MM.1S (cell line): Measurements from ENCODE around the gene HRH2.

Experiments
- DNase-seq: peaks from one replicate; pipeline ENCODE4 v3.0.0-alpha.2; 2015
- H2AFZ ChIP-seq: fragments of 300-600 bp; sonication (generic); 2 replicates; pipeline ENCODE4 v1.6.0; 2016; ENCODE audit warnings: antibody characterized with exemption, low read length
- H3F3A ChIP-seq: fragments of 300-600 bp; sonication (generic); 2 replicates; pipeline ENCODE4 v1.6.1; 2016; ENCODE audit warnings: mild to moderate bottlenecking, antibody characterized with exemption, low read length, moderate library complexity, mixed read lengths; ENCODE audit not compliant: insufficient read depth
- H3K27ac ChIP-seq: fragments of 300-600 bp; sonication (generic); 2 replicates; pipeline ENCODE4 v1.5.1; 2016; ENCODE audit warnings: mild to moderate bottlenecking, low read length
- H3K27me3 ChIP-seq: fragments of 300-600 bp; sonication (generic); replicated peaks from 2 replicates; pipeline ENCODE4 v1.6.0; 2016; ENCODE audit warnings: low read length; ENCODE audit not compliant: insufficient read depth
- H3K36me3 ChIP-seq: fragments of 300-600 bp; sonication (generic); replicated peaks from 2 replicates; pipeline ENCODE4 v1.6.1; 2016; ENCODE audit warnings: mild to moderate bottlenecking, low read length, mixed read lengths; ENCODE audit not compliant: insufficient read depth
- H3K4me1 ChIP-seq: fragments of 300-600 bp; sonication (generic); 2 replicates; pipeline ENCODE4 v1.6.1; 2016; ENCODE audit warnings: low read length, mixed read lengths
- H3K4me2 ChIP-seq: fragments of 300-600 bp; sonication (generic); 2 replicates; pipeline ENCODE4 v1.6.0; 2016; ENCODE audit warnings: low read depth, low read length
- H3K4me3 ChIP-seq: fragments of 300-600 bp; sonication (generic); 2 replicates; pipeline ENCODE4 v1.5.1; 2016; ENCODE audit warnings: low read length, mixed read lengths
- H3K79me2 ChIP-seq: fragments of 300-600 bp; sonication (generic); 2 replicates; pipeline ENCODE4 v1.6.1; 2016; ENCODE audit warnings: mixed run types, low read length, mixed read lengths
- H3K9ac ChIP-seq: fragments of 300-600 bp; sonication (generic); 2 replicates; pipeline ENCODE4 v1.6.1; 2016; ENCODE audit warnings: low read length, mixed read lengths
- H3K9me2 ChIP-seq: fragments of 300-600 bp; sonication (generic); replicated peaks from 2 replicates; pipeline ENCODE4 v1.6.1; 2016; ENCODE audit warnings: mild to moderate bottlenecking, low read length, mixed read lengths; ENCODE audit not compliant: insufficient read depth
- H3K9me3 ChIP-seq: fragments of 300-600 bp; sonication (generic); replicated peaks from 2 replicates; pipeline ENCODE4 v1.6.1; 2016; ENCODE audit warnings: mild to moderate bottlenecking, low read length, mixed read lengths; ENCODE audit not compliant: insufficient read depth
- H4K20me1 ChIP-seq: fragments of 300-600 bp; sonication (generic); 2 replicates; pipeline ENCODE4 v1.6.1; 2016; ENCODE audit warnings: mild to moderate bottlenecking, low read length, moderate library complexity, mixed read lengths; ENCODE audit not compliant: insufficient read depth
- CTCF ChIP-seq: fragments of 300-600 bp; sonication (generic); IDR thresholded peaks from 2 replicates; pipeline ENCODE4 v1.5.1; 2016; ENCODE audit warnings: antibody characterized with exemption, low read length, mixed read lengths
- EZH2 ChIP-seq: fragments of 300-600 bp; sonication (generic); optimal IDR thresholded peaks from 2 replicates; pipeline ENCODE3; 2017; ENCODE audit warnings: low read depth, mild to moderate bottlenecking, antibody characterized with exemption, low read length, mixed read lengths
- EZH2phosphoT487 ChIP-seq: fragments of 300-600 bp; sonication (generic); IDR thresholded peaks from 2 replicates; pipeline ENCODE4 v1.6.1; 2018; ENCODE audit warnings: antibody characterized with exemption, low read length

HRH2 gene

GRCh38 chr5:175621971-175622370 lies 35.9 kb upstream of the HRH2 start:
- Histone ChIP-seq H3K27ac (no peak overlapping the region), H3K4me3 (no peak overlapping the region), H2AFZ (no peak overlapping the region), H3K36me3 (no peaks in the 10 kb centered on the region), H3K9me3 (no peaks in the 10 kb centered on the region), H4K20me1 (no peaks in the 10 kb centered on the region), H3K79me2 (no peaks in the 10 kb centered on the region), H3K9ac (no peak overlapping the region), H3K27me3 (no peaks in the 10 kb centered on the region), H3F3A (no peaks in the 10 kb centered on the region), H3K4me1 (peaks cover 8% of the 10 kb centered on the region; the same call in 1 of the 2 replicates), H3K4me2 (no peak overlapping the region), H3K9me2 (no peaks in the 10 kb centered on the region)
- no peak for TF ChIP-seq EZH2
- no peak for TF ChIP-seq CTCF
- TF ChIP-seq EZH2phosphoT487, result no peak
- no peak for DNase-seq

- no peak overlapping the region for H3K27ac ChIP-seq
- TF ChIP-seq CTCF (no peak), EZH2 (no peak), EZH2phosphoT487 (no peak)
- H3K4me3 ChIP-seq, result no peak overlapping the region
- H3K4me2 ChIP-seq, result no peak overlapping the region
- no peaks in the 10 kb centered on the region for H3K27me3 ChIP-seq
- no peaks in the 10 kb centered on the region for H3K9me2 ChIP-seq
- no peaks in the 10 kb centered on the region for H3K9me3 ChIP-seq
- no peaks in the 10 kb centered on the region for H3F3A ChIP-seq
- H3K79me2 ChIP-seq, result no peaks in the 10 kb centered on the region
- no peaks in the 10 kb centered on the region for H4K20me1 ChIP-seq
- H3K9ac ChIP-seq, result no peak overlapping the region
- no peak for DNase-seq
- no peaks in the 10 kb centered on the region for H3K36me3 ChIP-seq
- H2AFZ ChIP-seq, result no peak overlapping the region
- H3K4me1 ChIP-seq, result peaks cover 5% of the 10 kb centered on the region; the same call in 1 of the 2 replicates
Observed at GRCh38 chr5:175623088-175623487, 34.8 kb upstream of the HRH2 start.

DNA sequence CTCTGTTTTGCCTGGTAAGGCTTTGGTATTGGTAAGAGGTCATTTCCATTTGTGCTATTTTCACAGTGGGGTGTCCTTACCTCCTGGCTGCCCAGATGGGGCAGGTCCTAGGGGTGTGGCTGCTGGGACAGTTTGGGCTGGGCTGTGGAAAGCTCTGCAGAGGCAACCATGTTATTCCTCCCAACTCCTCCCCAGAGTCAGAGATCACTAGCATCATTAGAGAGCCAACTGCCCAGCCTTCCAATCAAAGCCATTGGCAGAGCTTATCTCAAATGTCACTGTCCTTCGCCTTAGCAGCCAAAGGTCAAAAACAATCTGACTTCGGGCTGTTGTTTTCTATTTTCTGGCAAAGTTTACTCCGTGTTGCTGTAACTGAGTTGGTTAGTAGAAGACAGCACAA lies 33.6 kb upstream of the HRH2 start:
- Histone ChIP-seq H3K9me3 (no peaks in the 10 kb centered on the region), H2AFZ (no peak overlapping the region), H3K4me3 (no peak overlapping the region), H3K27ac (no peak overlapping the region), H3K4me1 (peaks cover 1% of the 10 kb centered on the region; the same call in 1 of the 2 replicates), H3K27me3 (no peaks in the 10 kb centered on the region), H3K9ac (no peak overlapping the region), H3F3A (no peaks in the 10 kb centered on the region), H3K79me2 (no peaks in the 10 kb centered on the region), H3K36me3 (no peaks in the 10 kb centered on the region), H4K20me1 (no peaks in the 10 kb centered on the region), H3K4me2 (no peak overlapping the region), H3K9me2 (no peaks in the 10 kb centered on the region)
- TF ChIP-seq EZH2, result no peak
- TF ChIP-seq CTCF, result no peak
- TF ChIP-seq EZH2phosphoT487, result no peak
- no peak for DNase-seq
